Spleen (tissue), 7 donors: ENCODE results near the gene TAS1R1.

ENCODE experiments used
- CTCF ChIP-seq, 11 experiments: fragments of 200-600 bp in 7 of 11; fragments of 450-650 bp in 4 of 11; sonication (generic) in 4 of 11; IDR thresholded peaks in 8 of 11; conservative IDR thresholded peaks in 3 of 11; 1 replicate in 7 of 11; 2 replicates in 4 of 11; pipeline versions ENCODE4 v1.4.0 to v1.8.0; 2016 to 2021; ENCODE audit warnings: antibody characterized with exemption in 11 of 11, inconsistent platforms in 4 of 11, mild to moderate bottlenecking in 1 of 11
- POLR2A ChIP-seq, 3 donors: fragments of 450-650 bp; IDR thresholded peaks; one replicate each; pipeline ENCODE4 v1.5.1; 2017; ENCODE audit warnings: antibody characterized with exemption in 3 of 3, mild to moderate bottlenecking in 1 of 3
- donor health status: DM: no; HTN: no; CAD: no; lungs with moderate emphysema.
- donor health status: DM: no; HTN: no; CAD: no.
- donor health status: DM: no; HTN: no; CAD: no.

GRCh38 chr1:6584126-6585080 is 29.3 kb downstream of the TAS1R1 start:
- TF ChIP-seq CTCF (IDR thresholded peaks at IDR 0.05 in 8 of 11, conservative IDR thresholded peaks at IDR 0.05 in 3 of 11) (peak in 3 of 11 experiments; percentile 7 to 24 (median 13)), POLR2A (IDR thresholded peaks at IDR 0.05) (no peak)
